WTC11 (cell line): ENCODE results near the gene PKHD1. TPM values are rescaled to one million over a fixed set of nuclear protein-coding genes. Genes with fewer than 3 reads are reported as not detected.

Source experiments
- ATAC-seq: fragments of 200-7000 bp; cut with Tn5 transposase; 2 replicates; pipeline ENCODE4 v1.10.0; 2021; ENCODE audit warnings: mild to moderate bottlenecking, moderate library complexity
- CTCF ChIA-PET: fragments of 300-600 bp; sonication (Branson Sonifier 250); formaldehyde crosslinking; loops from one replicate; lab custom pipeline; 2021; ENCODE audit warnings: antibody characterized with exemption; lab: Charles Lee
- POLR2A ChIA-PET: fragments of 350-600 bp; sonication (Branson Sonifier 250); formaldehyde crosslinking; loops from one replicate; lab custom pipeline; 2021; ENCODE audit warnings: antibody characterized with exemption; lab: Charles Lee
- DNase-seq: peaks from one replicate; pipeline ENCODE4 v3.0.0; 2021; ENCODE audit warnings: low spot score
- H3K27ac Mint-ChIP-seq: 2 replicates; pipeline ENCODE4 v1.8.0; 2021; ENCODE audit warnings: mixed read lengths
- H3K27me3 Mint-ChIP-seq: 2 replicates; pipeline ENCODE4 v1.8.0; 2021; ENCODE audit warnings: low read depth, mild to moderate bottlenecking, moderate library complexity, mixed read lengths
- H3K36me3 Mint-ChIP-seq: 2 replicates; pipeline ENCODE4 v1.8.0; 2021; ENCODE audit warnings: mixed read lengths
- H3K4me1 Mint-ChIP-seq: 2 replicates; pipeline ENCODE4 v1.8.0; 2022; ENCODE audit warnings: mixed read lengths
- H3K4me3 Mint-ChIP-seq: 2 replicates; pipeline ENCODE4 v1.8.0; 2021; ENCODE audit warnings: mild to moderate bottlenecking, moderate library complexity, mixed read lengths
- H3K9me3 Mint-ChIP-seq: 2 replicates; pipeline ENCODE4 v1.8.0; 2021; ENCODE audit warnings: mixed read lengths
- AR ChIP-seq: fragments of 250-450 bp; sonication (Bioruptor Pico); IDR thresholded peaks from 2 replicates; pipeline ENCODE4 v1.9.0; 2021; ENCODE audit warnings: mild to moderate bottlenecking
- ATF2 ChIP-seq: sonication (generic); formaldehyde crosslinking; IDR thresholded peaks from 2 replicates; pipeline ENCODE4 v1.8.1; 2022; ENCODE audit warnings: low read depth, missing genetic modification reagents, borderline replicate concordance
- CDX4 ChIP-seq: fragments of 250-450 bp; sonication (Bioruptor Pico); IDR thresholded peaks from 2 replicates; pipeline ENCODE4 v1.9.0; 2021; ENCODE audit warnings: moderate library complexity, mild to moderate bottlenecking, inconsistent platforms, borderline replicate concordance
- CREB1 ChIP-seq: sonication (generic); formaldehyde crosslinking; IDR thresholded peaks from 2 replicates; pipeline ENCODE4 v1.8.0; 2023; ENCODE audit warnings: mild to moderate bottlenecking, missing genetic modification reagents
- EMX1 ChIP-seq: fragments of 250-450 bp; sonication (Bioruptor Pico); IDR thresholded peaks from 2 replicates; pipeline ENCODE4 v1.8.0; 2021; ENCODE audit warnings: mild to moderate bottlenecking
- ESRRA ChIP-seq: sonication (generic); formaldehyde crosslinking; IDR thresholded peaks from 2 replicates; pipeline ENCODE4 v1.8.1; 2022; ENCODE audit warnings: mild to moderate bottlenecking, missing genetic modification reagents, borderline replicate concordance
- HMGXB4 ChIP-seq: sonication (generic); formaldehyde crosslinking; IDR thresholded peaks from 2 replicates; pipeline ENCODE4 v1.8.1; 2023; ENCODE audit warnings: mild to moderate bottlenecking, moderate library complexity, missing genetic modification reagents
- IRF1 ChIP-seq: sonication (generic); formaldehyde crosslinking; IDR thresholded peaks from 2 replicates; pipeline ENCODE4 v1.8.0; 2023; ENCODE audit warnings: missing genetic modification reagents
- MLX ChIP-seq: sonication (generic); formaldehyde crosslinking; IDR thresholded peaks from 2 replicates; pipeline ENCODE4 v1.8.1; 2023; ENCODE audit warnings: mild to moderate bottlenecking, missing genetic modification reagents, moderate library complexity
- OVOL2 ChIP-seq: fragments of 250-450 bp; sonication (Bioruptor Pico); IDR thresholded peaks from 2 replicates; pipeline ENCODE4 v1.9.0; 2021; ENCODE audit warnings: mild to moderate bottlenecking, borderline replicate concordance
- RELA ChIP-seq: sonication (generic); formaldehyde crosslinking; IDR thresholded peaks from 2 replicates; pipeline ENCODE4 v1.8.1; 2022; ENCODE audit warnings: missing genetic modification reagents, mild to moderate bottlenecking, borderline replicate concordance
- RORB ChIP-seq: fragments of 250-450 bp; sonication (Bioruptor Pico); IDR thresholded peaks from 2 replicates; pipeline ENCODE4 v1.9.0; 2021; ENCODE audit warnings: mild to moderate bottlenecking
- SOX15 ChIP-seq: fragments of 250-450 bp; sonication (Bioruptor Pico); IDR thresholded peaks from 2 replicates; pipeline ENCODE4 v1.9.0; 2021; ENCODE audit warnings: mild to moderate bottlenecking
- SP1 ChIP-seq: sonication (generic); formaldehyde crosslinking; conservative IDR thresholded peaks from 2 replicates; pipeline ENCODE4 v1.8.1; 2022; ENCODE audit warnings: missing genetic modification reagents
- STAT6 ChIP-seq: sonication (generic); formaldehyde crosslinking; conservative IDR thresholded peaks from 2 replicates; pipeline ENCODE4 v1.8.1; 2023; ENCODE audit warnings: mild to moderate bottlenecking, low read depth, missing genetic modification reagents, moderate library complexity
- TEAD4 ChIP-seq: sonication (generic); formaldehyde crosslinking; IDR thresholded peaks from 2 replicates; pipeline ENCODE4 v1.8.0; 2022; ENCODE audit warnings: mild to moderate bottlenecking, missing genetic modification reagents
- ZBTB43 ChIP-seq: sonication (generic); formaldehyde crosslinking; IDR thresholded peaks from 2 replicates; pipeline ENCODE4 v1.8.1; 2023; ENCODE audit warnings: mild to moderate bottlenecking, missing genetic modification reagents
- ZNF232 ChIP-seq: sonication (generic); formaldehyde crosslinking; IDR thresholded peaks from 2 replicates; pipeline ENCODE4 v1.8.0; 2022; ENCODE audit warnings: mild to moderate bottlenecking, missing genetic modification reagents
- ZNF396 ChIP-seq: fragments of 250-450 bp; sonication (Bioruptor Pico); IDR thresholded peaks from 2 replicates; pipeline ENCODE4 v1.8.0; 2021; ENCODE audit warnings: mild to moderate bottlenecking, moderate library complexity, borderline replicate concordance
- ZNF425 ChIP-seq: fragments of 250-450 bp; sonication (Bioruptor Pico); conservative IDR thresholded peaks from 2 replicates; pipeline ENCODE4 v1.9.0; 2021; ENCODE audit warnings: mild to moderate bottlenecking
- total RNA-seq: library from RNA; stranded (reverse); gene quantifications from 3 replicates; pipeline ENCODE4 v1.2.3, GENCODE V29; 2021

PKHD1 gene
- total RNA-seq, 1 experiment from 2014 or later: 0.15 TPM

- Mint-ChIP-seq H3K4me3 (no peak overlapping the region), H3K27me3 (no peaks in the 10 kb centered on the region; the same call in 1 of the 2 replicates), H3K36me3 (peaks cover 4% of the 10 kb centered on the region; the same call in 1 of the 2 replicates), H3K4me1 (no peaks in the 10 kb centered on the region), H3K27ac (no peak overlapping the region), H3K9me3 (peaks cover 9% of the 10 kb centered on the region)
- ATAC-seq (no peak), DNase-seq (no peak)
- no peak for TF ChIP-seq TEAD4
- no peak for TF ChIP-seq EMX1 (CRISPR knock-in tag)
- no peak for TF ChIP-seq HMGXB4
- TF ChIP-seq ZNF396 (CRISPR knock-in tag): no peak
- no peak for TF ChIP-seq ZNF425 (CRISPR knock-in tag)
- TF ChIP-seq RELA (CRISPR knock-in tag): no peak
- TF ChIP-seq CDX4 (CRISPR knock-in tag): no peak
- no peak for TF ChIP-seq ESRRA (CRISPR knock-in tag)
- TF ChIP-seq OVOL2 (CRISPR knock-in tag): no peak
- TF ChIP-seq STAT6: no peak
- TF ChIP-seq IRF1 (CRISPR knock-in tag): no peak
- no peak for TF ChIP-seq SOX15 (CRISPR knock-in tag)
- no peak for TF ChIP-seq ATF2 (CRISPR knock-in tag)
- CTCF ChIA-PET: no interaction called here
- POLR2A ChIA-PET: no interaction called here
Measured at GRCh38 chr6:52127957-52128356, 40.5 kb upstream of the PKHD1 start.

- Mint-ChIP-seq H3K27ac (no peak overlapping the region), H3K36me3 (peaks cover 4% of the 10 kb centered on the region; the same call in 1 of the 2 replicates), H3K9me3 (peaks cover 9% of the 10 kb centered on the region), H3K4me3 (no peak overlapping the region), H3K27me3 (no peaks in the 10 kb centered on the region; the same call in 1 of the 2 replicates), H3K4me1 (no peaks in the 10 kb centered on the region)
- POLR2A ChIA-PET: no interaction called here
- CTCF ChIA-PET: no interaction called here
- DNase-seq: no peak
- ATAC-seq: no peak
- TF ChIP-seq CREB1 (CRISPR knock-in tag): no peak
- no peak for TF ChIP-seq TEAD4
- no peak for TF ChIP-seq RORB
- TF ChIP-seq ZBTB43 (CRISPR knock-in tag): no peak
- no peak for TF ChIP-seq ZNF232 (CRISPR knock-in tag)
- TF ChIP-seq MLX (CRISPR knock-in tag): no peak
- no peak for TF ChIP-seq AR (CRISPR knock-in tag)
- no peak for TF ChIP-seq SP1
Measured at GRCh38 chr6:52126231-52126630, 38.8 kb upstream of the PKHD1 start.
